Sigmoid colon (tissue), 4 donors: ENCODE data around the gene GRIP1.

Experiments used
- EP300 ChIP-seq, 4 donors: sonication (generic); formaldehyde crosslinking; IDR thresholded peaks; one replicate each; pipeline ENCODE4 v1.6.1; 2017; ENCODE audit warnings: antibody characterized with exemption in 4 of 4
- POLR2A ChIP-seq, 2 donors: fragments of 450-650 bp; IDR thresholded peaks; one replicate each; pipeline ENCODE4 v1.6.1; 2016; ENCODE audit warnings: antibody characterized with exemption in 2 of 2, mild to moderate bottlenecking in 2 of 2, moderate library complexity in 2 of 2
- TF ChIP-seq, protein P1 (sequence below), 4 experiments: fragments of 450-650 bp in 3 of 4; fragments of 200-600 bp in 1 of 4; IDR thresholded peaks; one replicate each; pipeline ENCODE4 v1.5.1; 2016 to 2019; ENCODE audit warnings: antibody characterized with exemption in 4 of 4, mild to moderate bottlenecking in 3 of 4, moderate library complexity in 2 of 4

GRCh38 chr12:66694666-66695613 is 16.1 kb upstream of the GRIP1 start:
- TF ChIP-seq, protein P1, sequence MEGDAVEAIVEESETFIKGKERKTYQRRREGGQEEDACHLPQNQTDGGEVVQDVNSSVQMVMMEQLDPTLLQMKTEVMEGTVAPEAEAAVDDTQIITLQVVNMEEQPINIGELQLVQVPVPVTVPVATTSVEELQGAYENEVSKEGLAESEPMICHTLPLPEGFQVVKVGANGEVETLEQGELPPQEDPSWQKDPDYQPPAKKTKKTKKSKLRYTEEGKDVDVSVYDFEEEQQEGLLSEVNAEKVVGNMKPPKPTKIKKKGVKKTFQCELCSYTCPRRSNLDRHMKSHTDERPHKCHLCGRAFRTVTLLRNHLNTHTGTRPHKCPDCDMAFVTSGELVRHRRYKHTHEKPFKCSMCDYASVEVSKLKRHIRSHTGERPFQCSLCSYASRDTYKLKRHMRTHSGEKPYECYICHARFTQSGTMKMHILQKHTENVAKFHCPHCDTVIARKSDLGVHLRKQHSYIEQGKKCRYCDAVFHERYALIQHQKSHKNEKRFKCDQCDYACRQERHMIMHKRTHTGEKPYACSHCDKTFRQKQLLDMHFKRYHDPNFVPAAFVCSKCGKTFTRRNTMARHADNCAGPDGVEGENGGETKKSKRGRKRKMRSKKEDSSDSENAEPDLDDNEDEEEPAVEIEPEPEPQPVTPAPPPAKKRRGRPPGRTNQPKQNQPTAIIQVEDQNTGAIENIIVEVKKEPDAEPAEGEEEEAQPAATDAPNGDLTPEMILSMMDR (IDR thresholded peaks at IDR 0.05), result no peak
- no peak for TF ChIP-seq POLR2A (IDR thresholded peaks at IDR 0.05)
- no peak for TF ChIP-seq EP300 (IDR thresholded peaks at IDR 0.05)
